Neural cell (in vitro differentiated cells): ENCODE results near the gene ADAMTS2.
"Not testable (repeated sequence)": the region's sequence is repeated elsewhere in the genome, so short reads cannot be mapped to it uniquely, and the experiment has no call there.

Source experiments
- CTCF ChIP-seq: fragments of 450-650 bp; IDR thresholded peaks from 2 replicates; pipeline ENCODE4 v1.5.1; 2014; ENCODE audit warnings: antibody characterized with exemption, mild to moderate bottlenecking, moderate library complexity; ENCODE audit not compliant: poor library complexity, severe bottlenecking
- EP300 ChIP-seq: fragments of 450-650 bp; conservative IDR thresholded peaks from 2 replicates; pipeline ENCODE4 v1.6.1; 2014; ENCODE audit warnings: antibody characterized with exemption, mild to moderate bottlenecking, moderate library complexity; ENCODE audit not compliant: poor library complexity, severe bottlenecking
- EZH2 ChIP-seq: fragments of 200-600, 300-800 bp; shearing (Covaris generic), sonication (generic); IDR thresholded peaks from 2 replicates; pipeline ENCODE4 v1.6.1; 2014; ENCODE audit warnings: antibody characterized with exemption, low read length, borderline replicate concordance, mild to moderate bottlenecking; ENCODE audit not compliant: insufficient read depth, poor library complexity, severe bottlenecking
- POLR2AphosphoS5 ChIP-seq: IDR thresholded peaks from 2 replicates; pipeline ENCODE4 v1.6.1; 2012
- RAD21 ChIP-seq: fragments of 450-650 bp; conservative IDR thresholded peaks from 2 replicates; pipeline ENCODE4 v1.6.1; 2014; ENCODE audit warnings: antibody characterized with exemption, mild to moderate bottlenecking, moderate library complexity
- REST ChIP-seq: IDR thresholded peaks from 2 replicates; pipeline ENCODE4 v1.6.1; 2012; ENCODE audit warnings: borderline replicate concordance
- SMC3 ChIP-seq: fragments of 450-650 bp; conservative IDR thresholded peaks from 2 replicates; pipeline ENCODE4 v1.6.1; 2014; ENCODE audit warnings: antibody characterized with exemption, mild to moderate bottlenecking, moderate library complexity; ENCODE audit not compliant: poor library complexity
- TAF1 ChIP-seq: IDR thresholded peaks from 2 replicates; pipeline ENCODE4 v1.6.1; 2012; ENCODE audit warnings: low read depth

- TF ChIP-seq CTCF, EZH2, POLR2AphosphoS5, RAD21, SMC3, REST, TAF1, EP300: not testable (repeated sequence)
Observed at GRCh38 chr5:179324316-179324715, 20.9 kb downstream of the ADAMTS2 start.
